PFSK-1 (cell line): ENCODE measurements around the gene HERC3.

Experiments
- FOXP2 ChIP-seq: optimal IDR thresholded peaks from 2 replicates; pipeline ENCODE3; 2011; ENCODE audit warnings: borderline replicate concordance, control low read depth, inconsistent platforms; ENCODE audit not compliant: insufficient read depth; ENCODE audit errors: extremely low read length, extremely low read depth
- POLR2AphosphoS5 ChIP-seq: IDR thresholded peaks from 2 replicates; pipeline ENCODE4 v1.6.1; 2012; ENCODE audit warnings: low read depth, mild to moderate bottlenecking, control low read depth, low read length, moderate library complexity
- SIN3A ChIP-seq: IDR thresholded peaks from 2 replicates; pipeline ENCODE4 v1.6.1; 2012; ENCODE audit warnings: mild to moderate bottlenecking, low read length, moderate library complexity, borderline replicate concordance; ENCODE audit not compliant: insufficient read depth
- TAF1 ChIP-seq: IDR thresholded peaks from 2 replicates; pipeline ENCODE4 v1.6.1; 2012; ENCODE audit warnings: low read length, control low read depth, borderline replicate concordance; ENCODE audit not compliant: insufficient read depth
- TF ChIP-seq, protein P1 (sequence below), 2 experiments: IDR thresholded peaks; 2 replicates each; pipeline versions ENCODE4 v1.6.1 to v1.8.0; 2011 to 2012; ENCODE audit warnings: low read depth in 2 of 2, low read length in 2 of 2, control low read depth in 1 of 2, inconsistent platforms in 1 of 2, mild to moderate bottlenecking in 1 of 2, moderate library complexity in 1 of 2; ENCODE audit not compliant: insufficient read depth in 1 of 2

The HERC3 gene

GRCh38 chr4:88713782-88714181 lies 121.5 kb downstream of the HERC3 start:
- TF ChIP-seq, protein P1, sequence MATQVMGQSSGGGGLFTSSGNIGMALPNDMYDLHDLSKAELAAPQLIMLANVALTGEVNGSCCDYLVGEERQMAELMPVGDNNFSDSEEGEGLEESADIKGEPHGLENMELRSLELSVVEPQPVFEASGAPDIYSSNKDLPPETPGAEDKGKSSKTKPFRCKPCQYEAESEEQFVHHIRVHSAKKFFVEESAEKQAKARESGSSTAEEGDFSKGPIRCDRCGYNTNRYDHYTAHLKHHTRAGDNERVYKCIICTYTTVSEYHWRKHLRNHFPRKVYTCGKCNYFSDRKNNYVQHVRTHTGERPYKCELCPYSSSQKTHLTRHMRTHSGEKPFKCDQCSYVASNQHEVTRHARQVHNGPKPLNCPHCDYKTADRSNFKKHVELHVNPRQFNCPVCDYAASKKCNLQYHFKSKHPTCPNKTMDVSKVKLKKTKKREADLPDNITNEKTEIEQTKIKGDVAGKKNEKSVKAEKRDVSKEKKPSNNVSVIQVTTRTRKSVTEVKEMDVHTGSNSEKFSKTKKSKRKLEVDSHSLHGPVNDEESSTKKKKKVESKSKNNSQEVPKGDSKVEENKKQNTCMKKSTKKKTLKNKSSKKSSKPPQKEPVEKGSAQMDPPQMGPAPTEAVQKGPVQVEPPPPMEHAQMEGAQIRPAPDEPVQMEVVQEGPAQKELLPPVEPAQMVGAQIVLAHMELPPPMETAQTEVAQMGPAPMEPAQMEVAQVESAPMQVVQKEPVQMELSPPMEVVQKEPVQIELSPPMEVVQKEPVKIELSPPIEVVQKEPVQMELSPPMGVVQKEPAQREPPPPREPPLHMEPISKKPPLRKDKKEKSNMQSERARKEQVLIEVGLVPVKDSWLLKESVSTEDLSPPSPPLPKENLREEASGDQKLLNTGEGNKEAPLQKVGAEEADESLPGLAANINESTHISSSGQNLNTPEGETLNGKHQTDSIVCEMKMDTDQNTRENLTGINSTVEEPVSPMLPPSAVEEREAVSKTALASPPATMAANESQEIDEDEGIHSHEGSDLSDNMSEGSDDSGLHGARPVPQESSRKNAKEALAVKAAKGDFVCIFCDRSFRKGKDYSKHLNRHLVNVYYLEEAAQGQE (IDR thresholded peaks at IDR 0.05; ENCODE audit: insufficient read depth in 1 of 2, low read depth in 2 of 2, low read length in 2 of 2): no peak
- no peak for TF ChIP-seq SIN3A
- TF ChIP-seq FOXP2: no peak
- no peak for TF ChIP-seq TAF1
- TF ChIP-seq POLR2AphosphoS5: no peak

GRCh38 chr4:88718098-88718497 lies 125.8 kb downstream of the HERC3 start:
- TF ChIP-seq SIN3A: no peak
- TF ChIP-seq, protein P1 (IDR thresholded peaks at IDR 0.05; ENCODE audit: insufficient read depth in 1 of 2, low read depth in 2 of 2, low read length in 2 of 2): no peak
- TF ChIP-seq POLR2AphosphoS5: no peak
- no peak for TF ChIP-seq TAF1
- TF ChIP-seq FOXP2: no peak

- TF ChIP-seq, protein P1 (IDR thresholded peaks at IDR 0.05; ENCODE audit: insufficient read depth in 1 of 2, low read depth in 2 of 2, low read length in 2 of 2): no peak
Measured at GRCh38 chr4:88719381-88719780, 127.1 kb downstream of the HERC3 start.

DNA sequence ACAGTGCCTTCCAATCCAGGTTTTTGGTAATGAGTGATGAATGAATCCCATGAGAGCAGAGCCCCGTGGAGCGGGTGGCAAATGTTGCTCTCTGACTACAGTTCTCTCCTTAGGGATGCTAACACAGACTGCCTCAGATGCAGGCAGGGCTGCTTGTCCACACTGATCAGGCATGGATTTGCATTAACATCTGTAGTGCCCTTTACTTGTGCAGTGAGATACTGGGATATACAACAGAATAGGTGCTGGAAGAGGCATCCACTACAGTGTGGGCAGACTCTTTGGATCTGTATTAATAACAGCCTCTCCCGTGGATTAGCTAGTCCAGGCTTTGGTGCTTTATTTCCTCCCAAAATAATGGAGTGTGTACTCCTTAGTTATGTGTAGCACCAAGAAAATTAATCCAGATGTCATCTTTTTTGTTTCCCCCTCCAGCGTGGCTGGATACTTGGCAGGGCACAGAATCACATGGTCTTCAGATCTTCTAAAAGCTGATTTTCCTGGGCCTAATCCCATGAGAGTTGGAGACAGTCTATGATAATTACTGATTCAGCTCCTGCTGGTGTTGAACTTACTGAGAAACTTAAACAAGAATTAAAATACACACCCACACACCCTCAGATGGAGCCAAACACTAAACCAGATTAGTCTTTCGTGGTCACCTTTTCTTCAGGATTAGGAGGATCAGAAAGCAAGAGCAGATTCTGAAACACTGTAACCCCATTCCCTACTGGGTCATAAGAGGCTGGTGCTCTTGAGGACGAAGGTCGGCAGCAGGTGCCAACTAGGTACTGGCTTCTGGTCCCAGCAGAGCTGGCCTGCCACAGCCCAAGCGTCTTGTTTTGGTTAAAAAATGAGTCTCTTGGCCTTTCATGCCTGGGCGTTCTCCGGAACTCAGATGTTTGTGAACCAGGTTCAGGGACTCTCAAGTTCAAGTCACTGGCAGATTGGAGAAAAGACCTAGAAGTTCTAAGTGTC lies 128.5 kb downstream of the HERC3 start:
- TF ChIP-seq POLR2AphosphoS5 (no peak), TAF1 (no peak), SIN3A (no peak), FOXP2 (no peak)
- TF ChIP-seq, protein P1 (IDR thresholded peaks at IDR 0.05; ENCODE audit: insufficient read depth in 1 of 2, low read depth in 2 of 2, low read length in 2 of 2): no peak
